DND-41 (cell line): ENCODE data around the gene STK16.

Experiments used
- ATAC-seq: fragments of 200-7000 bp; cut with Tn5 transposase; 3 replicates; pipeline ENCODE4 v1.9.1; 2021; ENCODE audit warnings: low read depth; ENCODE audit not compliant: insufficient read depth
- DNase-seq: peaks from one replicate; pipeline ENCODE4 v3.0.0-alpha.2; 2020
- H2AFZ ChIP-seq: 2 replicates; pipeline ENCODE4 v1.6.0; 2012; ENCODE audit warnings: low read depth, low read length
- H3K27ac ChIP-seq: 2 replicates; pipeline ENCODE4 v1.5.1; 2012; ENCODE audit warnings: low read length, inconsistent platforms
- H3K27me3 ChIP-seq: fragments of 200-600 bp; sonication (generic); 2 replicates; pipeline ENCODE4 v1.6.0; 2012; ENCODE audit warnings: low read length, mild to moderate bottlenecking, inconsistent platforms; ENCODE audit not compliant: insufficient read depth, poor library complexity
- H3K36me3 ChIP-seq: 2 replicates; pipeline ENCODE4 v1.5.1; 2012; ENCODE audit warnings: low read length, inconsistent platforms; ENCODE audit not compliant: insufficient read depth
- H3K4me1 ChIP-seq: 2 replicates; pipeline ENCODE4 v1.5.1; 2012; ENCODE audit warnings: mild to moderate bottlenecking, low read length; ENCODE audit not compliant: insufficient read depth
- H3K4me2 ChIP-seq: 2 replicates; pipeline ENCODE4 v1.6.0; 2012; ENCODE audit warnings: mild to moderate bottlenecking, moderate library complexity, low read length, inconsistent platforms; ENCODE audit not compliant: insufficient read depth
- H3K4me3 ChIP-seq, 2 experiments: fragments of 200-600 bp in 1 of 2; shearing (Covaris generic) in 1 of 2; 2 replicates each; pipeline ENCODE4 v1.5.1; 2012 to 2016; ENCODE audit warnings: inconsistent platforms in 2 of 2, low read length in 2 of 2, mild to moderate bottlenecking in 2 of 2, low read depth in 1 of 2, moderate library complexity in 1 of 2
- H3K79me2 ChIP-seq: 2 replicates; pipeline ENCODE4 v1.6.0; 2012; ENCODE audit warnings: low read length, inconsistent platforms; ENCODE audit not compliant: insufficient read depth
- H3K9ac ChIP-seq: 2 replicates; pipeline ENCODE4 v1.6.0; 2012; ENCODE audit warnings: low read depth, mild to moderate bottlenecking, inconsistent platforms, low read length, moderate library complexity
- H3K9me3 ChIP-seq: 2 replicates; pipeline ENCODE4 v1.5.1; 2012; ENCODE audit warnings: low read length, moderate library complexity, mild to moderate bottlenecking, inconsistent platforms; ENCODE audit not compliant: insufficient read depth, severe bottlenecking
- H4K20me1 ChIP-seq: 2 replicates; pipeline ENCODE4 v1.6.0; 2012; ENCODE audit warnings: low read length; ENCODE audit not compliant: insufficient read depth
- EZH2 ChIP-seq: IDR thresholded peaks from 3 replicates; pipeline ENCODE4 v1.6.1; 2012; ENCODE audit warnings: borderline replicate concordance, low read depth, mild to moderate bottlenecking, moderate library complexity, low read length, inconsistent platforms; ENCODE audit not compliant: severe bottlenecking
- TF ChIP-seq, protein P1 (sequence below): IDR thresholded peaks from 2 replicates; pipeline ENCODE4 v1.5.1; 2012; ENCODE audit warnings: borderline replicate concordance, low read length, moderate library complexity, mild to moderate bottlenecking; ENCODE audit not compliant: poor library complexity, severe bottlenecking; ENCODE audit errors: extremely low read depth

Gene STK16

DNA sequence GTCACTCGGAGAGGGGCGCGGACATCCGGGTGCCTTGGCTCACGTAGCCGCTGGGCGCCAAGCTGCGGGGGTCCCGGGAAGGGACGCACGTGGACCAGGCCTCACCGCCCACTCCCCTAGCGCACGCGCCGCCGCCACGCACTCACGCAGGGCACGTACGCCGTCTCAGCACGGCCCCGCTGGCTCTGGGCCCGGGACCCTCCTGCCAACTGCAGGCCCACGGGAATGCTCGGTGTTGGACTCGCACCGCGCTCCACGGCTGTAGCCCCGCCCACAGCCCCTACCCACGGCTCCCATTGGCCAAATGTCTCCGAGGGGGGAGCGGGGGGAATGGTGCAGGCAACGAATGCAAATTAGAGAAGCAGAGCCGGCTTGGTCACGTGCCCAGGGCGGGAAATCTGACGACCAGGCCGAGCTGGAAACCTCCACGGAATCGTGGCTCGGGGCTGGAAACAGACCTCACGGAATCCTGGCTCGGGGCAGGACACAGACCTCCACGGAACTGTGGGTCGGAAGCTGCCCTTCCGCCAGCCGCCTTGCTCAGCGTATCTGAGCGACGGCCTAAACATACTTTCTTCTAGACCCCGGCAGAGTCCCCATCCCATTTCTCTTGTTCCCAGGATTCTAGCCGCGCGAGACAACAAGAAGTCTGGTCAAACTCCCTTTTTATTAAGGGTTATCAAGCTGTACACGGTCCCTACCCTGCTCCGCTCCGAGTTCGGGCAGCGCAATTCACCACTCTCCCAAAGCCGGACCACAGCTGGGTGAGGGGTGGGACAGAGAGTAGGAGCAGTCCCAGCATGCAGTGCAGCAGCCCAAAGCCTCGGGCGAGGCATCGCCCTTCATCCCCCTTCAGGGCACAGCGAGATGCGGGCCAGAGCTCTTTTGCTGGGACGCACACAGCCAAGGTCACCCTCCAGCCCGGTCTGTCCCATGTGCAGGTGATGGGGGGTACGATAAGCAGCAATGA lies 26.3 kb upstream of the STK16 start, which contains the start of gene ABCB6:
Gene ABCB6 (minus strand): TSS at position 227 of the 970 bp plus-strand sequence. CDS start 285 bp downstream, outside the sequence.
- Histone ChIP-seq H3K4me3 (no peak within 1 kb of the TSS), H3K79me2 (no peaks in the 10 kb centered on the region), H3K4me2 (no peak within 1 kb of the TSS), H3K27me3 (no peaks in the 10 kb centered on the region), H3K4me1 (peaks cover 12% of the 10 kb centered on the region), H3K36me3 (peaks cover 61% of the 10 kb centered on the region), H4K20me1 (peaks cover 3% of the 10 kb centered on the region; the same call in 1 of the 2 replicates), H2AFZ (no peak within 1 kb of the TSS), H3K27ac (no peak within 1 kb of the TSS), H3K9me3 (no peaks in the 10 kb centered on the region), H3K9ac (no peak within 1 kb of the TSS)
- TF ChIP-seq EZH2, result no peak
- TF ChIP-seq, protein P1, sequence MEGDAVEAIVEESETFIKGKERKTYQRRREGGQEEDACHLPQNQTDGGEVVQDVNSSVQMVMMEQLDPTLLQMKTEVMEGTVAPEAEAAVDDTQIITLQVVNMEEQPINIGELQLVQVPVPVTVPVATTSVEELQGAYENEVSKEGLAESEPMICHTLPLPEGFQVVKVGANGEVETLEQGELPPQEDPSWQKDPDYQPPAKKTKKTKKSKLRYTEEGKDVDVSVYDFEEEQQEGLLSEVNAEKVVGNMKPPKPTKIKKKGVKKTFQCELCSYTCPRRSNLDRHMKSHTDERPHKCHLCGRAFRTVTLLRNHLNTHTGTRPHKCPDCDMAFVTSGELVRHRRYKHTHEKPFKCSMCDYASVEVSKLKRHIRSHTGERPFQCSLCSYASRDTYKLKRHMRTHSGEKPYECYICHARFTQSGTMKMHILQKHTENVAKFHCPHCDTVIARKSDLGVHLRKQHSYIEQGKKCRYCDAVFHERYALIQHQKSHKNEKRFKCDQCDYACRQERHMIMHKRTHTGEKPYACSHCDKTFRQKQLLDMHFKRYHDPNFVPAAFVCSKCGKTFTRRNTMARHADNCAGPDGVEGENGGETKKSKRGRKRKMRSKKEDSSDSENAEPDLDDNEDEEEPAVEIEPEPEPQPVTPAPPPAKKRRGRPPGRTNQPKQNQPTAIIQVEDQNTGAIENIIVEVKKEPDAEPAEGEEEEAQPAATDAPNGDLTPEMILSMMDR, result no peak
- ATAC-seq (no peak), DNase-seq (no peak)

DNA sequence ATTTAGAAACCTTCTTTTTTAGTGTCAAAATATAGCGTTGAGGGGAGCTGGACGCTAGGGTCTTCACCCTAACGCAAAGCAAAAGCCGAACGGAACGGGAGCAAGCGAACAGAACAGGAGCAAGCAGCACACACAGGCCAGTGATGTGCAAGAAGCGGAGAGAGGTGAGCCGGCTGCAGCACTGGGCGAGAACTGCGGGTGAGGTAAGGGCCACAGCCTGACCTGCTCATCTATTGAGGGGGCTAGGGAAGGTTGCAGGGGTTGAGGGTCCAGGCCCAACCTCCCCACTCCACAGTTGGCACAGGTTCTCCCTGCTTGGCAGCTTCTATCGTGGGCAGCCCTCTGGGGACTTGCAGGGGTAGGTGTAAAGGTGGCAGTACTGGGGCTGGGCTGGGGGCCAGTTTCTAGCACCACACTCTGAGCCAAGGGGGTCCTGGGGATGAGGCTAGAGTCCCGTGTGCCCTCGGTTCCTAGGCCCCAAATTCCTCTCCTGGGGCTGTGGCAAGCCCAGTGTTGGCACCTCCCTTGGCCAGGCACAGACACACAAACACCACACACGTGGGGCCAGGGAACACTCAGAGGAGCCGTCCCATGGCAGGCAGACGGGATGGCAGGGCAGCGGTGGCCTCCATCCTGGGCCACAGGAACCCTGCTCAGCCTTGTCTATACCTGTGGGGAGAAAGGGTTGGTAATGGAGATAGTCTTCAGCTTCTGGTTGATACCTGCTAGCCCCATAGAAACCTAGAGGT lies 25.3 kb upstream of the STK16 start:
- H3K4me3 ChIP-seq, result no peak overlapping the region
- H3K27ac ChIP-seq, result no peak overlapping the region
- no peak for TF ChIP-seq EZH2
- TF ChIP-seq, protein P1, result no peak
- no peaks in the 10 kb centered on the region for H3K9me3 ChIP-seq
- no peak for DNase-seq
- H2AFZ ChIP-seq, result no peak overlapping the region
- H3K79me2 ChIP-seq, result no peaks in the 10 kb centered on the region
- peaks cover 65% of the 10 kb centered on the region for H3K36me3 ChIP-seq
- H4K20me1 ChIP-seq, result peaks cover 3% of the 10 kb centered on the region; the same call in 1 of the 2 replicates
- no peaks in the 10 kb centered on the region for H3K27me3 ChIP-seq
- peaks cover 12% of the 10 kb centered on the region for H3K4me1 ChIP-seq
- no peak for ATAC-seq
- H3K9ac ChIP-seq, result no peak overlapping the region
- no peak overlapping the region for H3K4me2 ChIP-seq

DNA sequence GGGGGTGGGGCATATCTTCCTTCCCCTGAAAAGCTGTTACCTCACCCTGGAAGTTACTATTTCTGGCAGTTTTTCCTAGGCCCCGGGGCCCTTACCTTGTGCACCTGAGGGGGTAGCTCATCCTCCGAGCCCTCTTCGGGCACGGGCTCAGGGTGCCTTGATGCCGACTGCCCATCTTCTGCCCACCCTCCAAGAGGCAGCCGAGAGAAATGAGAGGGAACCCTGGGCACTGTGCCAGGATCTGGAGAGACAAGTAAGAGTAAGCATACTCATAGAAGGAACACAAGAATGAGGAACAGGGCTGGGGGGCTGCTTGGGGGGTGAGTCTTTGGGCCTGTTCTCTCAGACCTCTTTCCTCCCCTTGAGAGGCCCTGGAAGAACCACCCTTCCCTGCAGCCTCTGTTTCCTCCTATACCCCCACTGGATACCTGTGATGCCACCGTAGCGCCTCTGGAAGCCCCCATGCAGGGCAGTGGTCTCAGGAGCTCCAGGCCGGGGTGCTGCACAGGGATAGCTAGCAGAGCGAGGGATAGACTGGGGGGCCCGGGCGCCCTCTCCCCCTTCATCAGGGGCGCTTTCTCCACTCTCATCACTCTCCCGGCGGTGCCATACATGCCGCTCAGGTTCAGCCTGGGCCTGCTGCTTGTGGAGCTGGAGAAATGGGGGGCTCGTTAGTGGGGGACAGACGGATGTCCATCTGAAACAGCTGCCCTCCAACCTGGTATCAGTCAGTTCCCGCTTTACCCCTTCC lies 24.5 kb upstream of the STK16 start:
- no peak for TF ChIP-seq EZH2
- TF ChIP-seq, protein P1, result no peak
- ATAC-seq (no peak), DNase-seq (no peak)
- Histone ChIP-seq H3K79me2 (no peaks in the 10 kb centered on the region), H3K4me3 (no peak overlapping the region), H3K9ac (no peak overlapping the region), H3K27ac (no peak overlapping the region), H4K20me1 (peaks cover 3% of the 10 kb centered on the region; the same call in 1 of the 2 replicates), H3K27me3 (no peaks in the 10 kb centered on the region), H3K36me3 (peaks cover 74% of the 10 kb centered on the region), H3K4me2 (no peak overlapping the region), H3K4me1 (peaks cover 12% of the 10 kb centered on the region), H2AFZ (no peak overlapping the region), H3K9me3 (no peaks in the 10 kb centered on the region)
